Measurements from ENCODE around the gene TRMT10C.
"Not testable (repeated sequence)": the region's sequence is repeated elsewhere in the genome, so short reads cannot be mapped to it uniquely, and the experiment has no call there.

The TRMT10C gene

GRCh38 chr3:101548527-101549105 is 13.1 kb upstream of the TRMT10C start:
- no peak for DNase-seq (ENCODE audit: low spot score)

DNA sequence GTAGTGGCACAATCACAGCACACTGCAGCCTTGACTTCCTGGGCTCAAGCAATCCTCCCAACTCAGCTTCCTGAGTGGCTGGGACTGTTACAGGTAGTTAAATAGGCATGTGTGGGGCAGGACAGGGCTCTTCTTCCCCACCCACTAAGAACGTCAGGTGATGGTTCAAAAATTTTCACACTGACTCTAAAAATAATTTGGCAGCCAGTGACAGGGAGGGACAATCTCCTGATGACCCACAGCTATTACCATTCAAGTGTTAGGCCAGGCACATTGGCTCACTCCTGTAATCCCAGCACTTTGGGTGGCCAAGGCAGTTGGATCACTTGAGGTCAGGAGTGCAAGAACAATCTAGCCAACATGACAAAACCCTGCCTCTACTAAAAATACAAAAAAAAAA is 12.2 kb upstream of the TRMT10C start:
- DNase-seq (ENCODE audit: low spot score), result no peak

- not testable (repeated sequence) for DNase-seq (ENCODE audit: low spot score)
These were observed 10.1 kb upstream of the TRMT10C start for GRCh38 chr3:101551359-101552081.

DNA sequence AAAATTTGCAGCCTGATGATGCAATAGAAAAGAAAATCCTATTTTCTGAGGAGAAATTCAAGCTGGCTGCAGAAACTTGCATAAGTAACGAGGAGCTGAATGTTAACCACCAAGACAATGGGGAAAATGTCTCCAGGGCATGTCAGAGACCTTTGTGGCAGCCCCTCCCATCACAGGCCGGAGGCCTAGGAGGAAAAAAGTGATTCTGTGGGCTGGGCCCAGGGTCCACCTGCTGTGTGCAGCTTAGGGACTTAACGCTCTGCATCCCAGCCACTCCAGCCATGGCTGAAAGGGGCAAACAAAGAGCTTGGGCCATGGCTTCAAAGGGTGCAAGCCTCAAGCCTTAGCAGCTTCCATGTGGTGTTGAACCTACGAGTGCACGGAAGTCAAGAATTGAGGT is 8.3 kb upstream of the TRMT10C start:
- DNase-seq (ENCODE audit: low spot score), result not testable (repeated sequence)

GRCh38 chr3:101556064-101556463 is 5.6 kb upstream of the TRMT10C start:
- DNase-seq (ENCODE audit: low spot score), result no peak

GRCh38 chr3:101567528-101568317 is 6.1 kb downstream of the TRMT10C start:
- no peak for DNase-seq (ENCODE audit: low spot score)

- no peak for DNase-seq (ENCODE audit: low spot score)
These were observed 9.6 kb downstream of the TRMT10C start for GRCh38 chr3:101571028-101571895.

- peak; percentile 99 for DNase-seq (ENCODE audit: low spot score)
These were observed 12.1 kb downstream of the TRMT10C start, which contains the start of gene PCNP for GRCh38 chr3:101573449-101574387. TSS of gene PCNP (plus strand) at chr3:101574180. CDS start at chr3:101574216, 36 bp downstream.

DNA sequence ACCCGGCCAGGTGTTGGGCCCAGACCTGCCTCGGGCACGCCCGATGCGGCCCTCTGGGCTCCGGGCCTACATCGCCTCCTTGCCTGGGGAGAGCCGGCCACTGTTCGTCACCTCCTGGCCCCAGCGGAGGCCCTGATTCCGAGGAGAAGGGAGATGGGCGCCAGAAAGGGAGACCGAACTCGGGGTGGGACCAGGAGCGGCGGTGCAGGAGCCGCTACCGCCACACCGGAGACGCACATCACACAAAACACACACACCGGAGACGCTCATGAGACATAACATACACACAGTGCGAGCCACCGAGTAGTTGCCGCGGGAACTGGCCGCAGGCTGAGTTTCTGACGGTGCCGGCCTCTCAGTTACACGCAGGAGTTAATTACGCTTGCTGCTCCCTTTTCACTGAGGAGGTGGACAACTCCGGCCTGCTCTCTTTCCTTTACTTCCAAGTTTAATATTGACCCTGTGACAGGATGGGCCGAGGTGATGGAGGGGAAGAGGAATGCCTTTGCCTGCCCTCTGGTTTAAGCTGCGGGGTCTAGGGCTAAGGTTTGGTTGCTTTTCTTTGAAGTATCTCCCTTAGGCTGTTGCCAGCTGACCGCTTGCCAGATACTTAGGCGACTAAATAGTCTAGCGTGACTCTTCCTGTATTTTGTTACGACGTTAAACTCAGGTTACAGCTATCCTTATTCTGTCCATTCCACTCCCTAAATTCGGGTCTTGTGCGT is 12.9 kb downstream of the TRMT10C start:
- DNase-seq (ENCODE audit: low spot score), result peak; percentile 30

- DNase-seq (ENCODE audit: low spot score), result no peak
These were observed 15.6 kb downstream of the TRMT10C start for GRCh38 chr3:101577286-101577685.

- DNase-seq (ENCODE audit: low spot score), result no peak
These were observed 26.9 kb downstream of the TRMT10C start for GRCh38 chr3:101588616-101589015.

DNA sequence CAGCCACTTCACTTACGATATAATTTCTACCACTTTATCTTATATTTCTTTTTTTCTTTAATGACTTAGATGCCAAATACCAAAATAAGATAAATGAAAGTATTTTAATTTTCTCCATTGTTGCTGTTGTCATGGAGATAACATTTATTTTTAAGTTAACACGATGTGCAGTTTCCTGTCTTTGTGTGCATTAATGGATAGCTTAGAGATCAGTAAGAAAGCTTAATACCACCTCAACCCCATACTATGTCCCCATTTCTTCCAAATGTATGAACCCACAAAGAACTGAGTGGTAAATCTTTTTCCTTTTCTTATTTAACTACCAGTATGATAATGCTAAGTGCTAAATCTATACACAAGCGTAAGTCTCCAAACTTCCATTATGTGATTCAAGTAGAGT is 29.4 kb downstream of the TRMT10C start:
- DNase-seq (ENCODE audit: low spot score), result no peak

GRCh38 chr3:101602731-101603130 is 41.1 kb downstream of the TRMT10C start:
- DNase-seq (ENCODE audit: low spot score), result no peak

DNA sequence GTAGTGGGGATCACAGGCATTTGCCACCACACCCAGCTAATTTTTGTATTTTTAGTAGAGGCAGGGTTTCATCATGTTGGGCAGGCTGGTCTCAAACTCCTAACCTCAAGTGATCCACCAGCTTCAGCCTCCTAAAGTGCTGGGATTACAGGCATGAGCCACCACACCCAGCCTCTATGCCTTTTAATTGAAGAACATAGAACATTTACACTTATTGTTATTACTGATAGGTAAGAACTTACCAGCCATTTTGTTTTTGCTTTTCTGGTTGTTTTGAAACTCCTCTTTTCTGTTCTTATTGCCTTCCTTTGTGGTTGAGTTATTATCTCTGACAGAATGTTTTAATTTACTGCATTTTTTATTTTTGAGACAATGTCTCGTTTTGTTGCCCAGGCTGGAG is 41.5 kb downstream of the TRMT10C start:
- DNase-seq (ENCODE audit: low spot score), result no peak

- not testable (repeated sequence) for DNase-seq (ENCODE audit: low spot score)
These were observed 43.7 kb downstream of the TRMT10C start for GRCh38 chr3:101605398-101605797.

DNA sequence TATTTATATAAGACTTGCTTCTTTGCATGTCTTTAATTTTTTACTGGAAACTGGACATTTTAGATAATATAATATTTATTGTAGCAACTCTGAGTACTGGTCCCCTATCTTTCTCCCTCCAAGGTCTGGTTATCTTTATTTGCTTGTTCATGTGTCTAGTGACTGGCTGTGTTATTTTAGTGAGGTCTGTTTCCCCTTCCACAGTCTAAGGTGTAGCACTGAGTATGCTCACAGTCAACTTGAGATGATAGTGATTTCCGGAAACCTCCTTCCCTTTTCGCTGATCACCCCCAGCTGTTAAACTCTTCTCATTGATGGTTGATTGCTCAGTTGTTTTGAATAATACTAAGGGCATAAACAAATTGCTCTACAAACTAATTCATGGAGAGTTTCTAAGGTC is 49.4 kb downstream of the TRMT10C start:
- no peak for DNase-seq (ENCODE audit: low spot score)

DNA sequence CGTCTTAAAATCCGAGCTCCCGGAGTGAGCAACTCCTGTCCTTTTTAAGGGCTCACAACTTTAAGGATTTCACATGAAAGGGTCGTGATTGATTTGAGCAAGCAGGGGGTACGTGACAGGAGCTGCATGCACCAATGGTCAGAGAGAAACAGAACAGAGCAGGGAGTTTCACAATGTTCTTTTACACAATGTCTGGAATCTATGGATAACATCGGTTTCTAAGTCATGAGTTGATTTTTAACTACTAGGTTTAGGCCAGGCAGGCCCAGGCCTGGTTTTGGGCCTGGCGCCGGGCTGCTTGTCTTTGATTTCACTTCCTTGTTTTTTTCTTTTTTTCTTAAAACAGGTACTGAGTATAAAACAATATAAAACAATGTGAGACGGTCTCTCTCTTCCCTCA is 51.3 kb downstream of the TRMT10C start:
- not testable (repeated sequence) for DNase-seq (ENCODE audit: low spot score)

- DNase-seq (ENCODE audit: low spot score), result no peak
These were observed 53.9 kb downstream of the TRMT10C start for GRCh38 chr3:101615525-101615924.
